Measurements from ENCODE around the gene NPAS2.

The NPAS2 gene

DNA sequence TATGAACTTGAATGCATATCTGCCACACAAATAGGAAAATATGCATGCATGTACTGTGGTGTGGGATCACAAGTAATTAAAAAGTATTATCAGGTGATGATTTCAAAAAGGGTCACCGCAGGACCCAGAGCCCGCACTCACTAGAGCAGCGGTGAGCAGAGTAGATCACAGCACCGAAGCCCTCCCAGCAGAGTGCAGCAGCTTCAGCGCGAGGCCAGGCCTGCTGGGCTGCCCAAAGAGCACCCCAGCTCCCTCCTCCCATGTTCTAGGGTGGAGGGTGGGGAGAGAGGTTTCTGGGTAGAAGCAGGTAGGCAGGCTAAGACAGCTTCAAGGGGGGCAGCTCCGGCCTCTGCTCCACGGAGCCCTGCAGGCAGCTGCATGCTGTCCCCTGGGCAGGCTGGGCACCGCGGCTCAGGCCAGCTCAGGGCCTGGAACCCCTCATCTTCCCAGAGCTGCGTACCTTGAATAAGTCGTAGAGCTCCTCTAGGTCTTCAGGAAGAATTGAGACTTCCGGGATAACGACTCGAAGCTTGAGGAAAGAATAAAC lies 207.1 kb downstream of the NPAS2 start:
- DNase-seq: no peak

DNA sequence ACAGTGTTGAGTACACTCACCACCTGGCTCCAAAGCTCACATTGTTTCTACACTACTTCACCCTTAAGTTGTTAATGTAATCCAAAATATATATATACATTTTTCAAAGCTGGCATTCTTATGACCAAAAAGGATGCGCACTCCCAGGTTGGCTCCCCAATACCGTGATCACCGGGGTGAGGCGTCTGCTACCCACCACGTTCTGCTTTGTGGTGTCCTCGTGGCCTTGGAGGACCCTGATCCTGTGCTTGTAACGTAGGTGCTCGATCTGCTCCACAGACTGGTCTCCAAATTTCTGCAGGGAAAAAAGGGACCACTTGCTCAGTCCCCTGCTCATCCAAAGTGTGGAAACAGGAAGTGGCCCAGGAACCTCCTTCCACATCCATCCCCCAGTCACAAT lies 207.9 kb downstream of the NPAS2 start:
- DNase-seq: no peak

DNA sequence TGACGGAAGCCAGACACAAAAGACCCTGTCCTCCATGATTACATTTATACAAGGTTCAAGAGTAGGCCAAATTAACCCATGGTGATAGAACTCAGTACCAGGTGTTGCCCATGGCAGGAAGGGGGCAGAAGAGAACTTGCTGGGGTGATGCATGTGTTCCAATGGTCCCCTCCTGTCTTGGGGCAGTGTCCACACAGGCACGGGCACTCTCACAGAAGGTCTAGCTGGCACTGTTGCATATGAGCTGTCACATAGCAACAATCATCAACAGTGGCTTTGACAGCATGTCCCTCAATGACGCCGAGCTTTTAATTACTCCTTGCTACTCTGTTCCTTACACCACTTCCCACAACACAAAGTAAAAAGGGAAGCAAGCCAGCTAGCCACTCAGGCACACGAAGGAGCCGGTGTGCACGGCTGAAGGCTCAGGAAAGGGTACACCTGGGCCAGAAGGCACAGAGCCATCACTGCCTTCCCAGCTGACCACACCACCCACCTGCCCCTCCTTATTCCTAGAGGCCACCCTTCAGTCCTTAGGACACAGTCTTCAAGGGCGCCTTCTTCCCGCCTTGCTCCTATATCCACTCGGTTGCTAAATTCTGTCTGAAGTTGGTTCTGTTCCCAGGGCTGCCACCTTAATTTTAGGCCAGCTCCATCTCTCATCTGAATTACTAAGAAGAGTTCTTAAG lies 211.1 kb downstream of the NPAS2 start:
- no peak for DNase-seq

DNA sequence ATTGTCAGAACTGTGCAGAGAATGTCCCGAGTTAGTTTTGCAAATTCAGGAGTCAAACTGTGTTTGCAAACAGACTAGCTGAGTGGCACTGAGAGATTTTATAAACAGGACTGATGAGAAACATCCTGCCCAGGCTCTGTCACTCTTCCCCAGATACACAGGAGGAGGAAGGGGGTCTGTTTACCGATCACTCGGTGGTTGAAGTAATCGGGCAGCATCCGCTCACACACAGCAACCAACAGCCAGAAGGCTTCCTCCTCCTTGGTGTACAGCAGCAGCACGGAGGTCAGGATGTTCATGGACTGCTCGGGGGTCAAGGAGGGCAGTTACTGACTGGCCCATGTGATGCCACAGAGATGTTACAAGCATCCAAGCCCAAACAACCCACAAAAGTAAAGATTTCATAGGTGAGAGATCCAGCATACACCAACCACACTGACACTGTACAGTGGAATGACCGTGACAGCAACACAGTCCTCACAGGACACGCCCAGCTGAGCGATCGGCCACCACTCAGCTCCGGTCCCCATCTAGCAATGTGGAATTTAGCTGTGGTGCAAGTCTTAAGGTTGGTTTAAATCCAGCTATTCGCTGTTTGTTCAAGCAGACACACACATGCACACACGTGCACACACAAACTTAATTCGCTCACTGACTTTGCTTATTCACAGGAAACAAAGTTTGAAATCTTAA lies 212.3 kb downstream of the NPAS2 start:
- no peak for DNase-seq

DNA sequence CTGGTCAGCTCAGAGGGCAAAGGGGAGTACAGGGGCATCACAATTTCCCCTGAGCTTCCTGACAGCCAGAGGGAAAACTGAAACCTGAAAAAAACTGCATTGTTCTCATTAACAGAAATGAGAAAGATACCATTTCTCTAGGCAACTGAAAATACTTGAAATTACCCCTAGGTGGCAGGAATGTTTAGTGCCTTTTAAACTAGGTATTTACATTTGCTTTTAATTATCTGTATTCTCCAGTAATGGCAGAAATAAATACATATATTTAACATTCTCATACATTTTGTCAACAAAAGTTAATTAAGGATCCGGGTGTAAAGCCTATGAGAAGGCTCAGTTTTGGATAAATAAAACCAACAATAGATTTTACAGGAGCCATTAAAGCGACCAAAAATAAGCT lies 216.6 kb downstream of the NPAS2 start:
- DNase-seq: peak; percentile 28

DNA sequence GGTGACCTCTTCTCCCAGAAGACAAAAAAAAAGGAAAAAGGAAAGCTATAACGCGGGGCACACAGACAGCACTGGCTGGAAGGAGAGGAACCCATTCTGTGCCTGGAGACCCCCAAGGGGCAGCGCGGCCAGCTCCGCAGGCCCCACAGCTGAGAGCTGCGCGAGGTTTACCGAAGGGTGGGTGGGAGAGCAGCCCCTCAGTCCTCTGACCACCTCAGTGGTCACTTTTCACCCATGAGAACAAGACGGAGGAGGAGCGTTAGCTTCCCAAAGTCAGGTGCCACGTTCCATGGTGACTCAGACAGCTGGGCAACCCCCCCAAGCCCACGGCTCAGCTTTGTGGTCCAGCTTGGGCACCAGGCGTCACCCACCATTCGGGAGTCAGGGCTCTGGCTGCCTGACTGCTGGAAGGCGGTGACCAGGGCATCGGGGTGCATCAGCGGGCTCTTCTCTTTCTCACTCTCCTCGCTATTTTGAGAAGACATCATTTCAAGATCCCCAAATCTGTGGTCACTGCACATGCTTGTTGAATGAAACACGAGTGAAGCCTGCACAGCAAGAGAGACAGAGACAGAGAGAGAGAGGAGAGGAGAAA lies 217.3 kb downstream of the NPAS2 start:
- DNase-seq: no peak

DNA sequence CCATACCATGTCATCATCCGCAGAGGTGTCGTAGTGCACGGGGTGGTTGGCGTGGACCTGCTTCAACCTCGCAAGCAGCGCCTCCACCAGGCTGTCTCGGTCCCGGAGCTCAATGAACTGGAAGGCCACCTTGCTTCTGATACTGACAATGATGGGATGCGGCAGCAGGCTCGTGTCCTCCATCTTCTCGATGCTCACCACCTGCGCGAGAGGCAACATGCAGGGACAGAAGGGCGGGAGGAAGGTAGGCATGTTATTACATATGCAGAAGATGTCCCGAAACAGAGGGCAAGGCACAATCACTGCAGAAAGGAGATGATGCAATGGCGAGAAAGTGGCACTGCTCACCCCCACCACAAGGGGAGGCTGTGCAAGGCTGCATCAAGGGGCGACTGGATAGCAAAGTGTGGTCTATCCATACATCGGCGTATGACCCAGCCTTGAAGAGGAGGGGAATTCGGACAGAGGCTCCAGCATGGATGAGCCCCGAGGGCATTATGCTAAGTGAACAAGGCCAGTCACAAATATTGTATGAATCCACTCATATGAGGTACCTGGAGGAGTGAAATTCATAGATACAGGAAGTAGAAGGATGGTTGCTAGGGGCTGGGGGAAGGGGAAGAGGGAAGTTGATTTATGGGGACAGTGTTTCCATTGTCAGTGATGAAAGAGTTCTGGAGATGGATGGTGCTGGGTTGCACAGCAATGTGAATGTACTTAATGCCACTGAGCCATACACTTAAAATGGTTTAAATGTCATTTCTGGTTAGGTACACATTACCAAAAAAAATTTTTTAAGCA lies 218.7 kb downstream of the NPAS2 start:
- DNase-seq: peak; percentile 7

DNA sequence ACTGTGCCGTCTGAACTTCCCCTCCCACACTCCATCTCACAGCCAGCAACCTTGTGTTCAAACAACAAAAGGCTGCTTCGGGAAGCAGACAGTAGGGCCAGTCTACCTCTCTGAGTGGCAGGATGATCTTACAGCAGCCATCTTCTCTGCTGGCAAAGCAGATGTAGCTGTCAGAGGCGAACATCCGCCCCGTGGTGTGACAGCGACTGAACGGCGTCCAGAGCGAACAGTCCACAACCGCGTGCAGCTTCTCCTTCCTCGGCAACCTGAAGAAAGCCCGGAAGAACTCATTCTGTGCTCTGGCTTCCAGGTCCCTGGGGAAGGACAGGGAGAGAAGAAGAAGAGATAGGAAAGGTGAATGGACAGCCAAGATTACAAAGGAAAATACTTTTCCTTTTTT lies 220.1 kb downstream of the NPAS2 start:
- no peak for DNase-seq

DNA sequence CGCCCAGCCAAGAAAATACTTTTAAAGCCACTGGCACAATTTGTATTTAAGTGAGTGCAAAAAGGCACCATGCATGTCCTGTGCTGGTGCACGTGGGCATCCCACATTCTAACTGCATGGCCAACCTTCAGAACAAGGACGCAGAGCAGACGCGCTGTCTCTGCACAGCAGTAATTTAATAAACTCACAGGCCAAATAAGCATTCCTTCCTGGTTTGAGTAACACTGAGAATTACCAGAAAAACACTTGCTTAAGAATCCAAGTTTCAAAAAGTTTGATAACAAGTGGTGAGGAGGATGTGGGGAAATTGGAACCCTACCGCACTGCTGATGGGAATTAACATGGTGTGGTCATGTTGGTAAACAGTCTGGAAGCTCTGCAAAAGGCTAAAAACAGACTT lies 220.8 kb downstream of the NPAS2 start:
- no peak for DNase-seq

DNA sequence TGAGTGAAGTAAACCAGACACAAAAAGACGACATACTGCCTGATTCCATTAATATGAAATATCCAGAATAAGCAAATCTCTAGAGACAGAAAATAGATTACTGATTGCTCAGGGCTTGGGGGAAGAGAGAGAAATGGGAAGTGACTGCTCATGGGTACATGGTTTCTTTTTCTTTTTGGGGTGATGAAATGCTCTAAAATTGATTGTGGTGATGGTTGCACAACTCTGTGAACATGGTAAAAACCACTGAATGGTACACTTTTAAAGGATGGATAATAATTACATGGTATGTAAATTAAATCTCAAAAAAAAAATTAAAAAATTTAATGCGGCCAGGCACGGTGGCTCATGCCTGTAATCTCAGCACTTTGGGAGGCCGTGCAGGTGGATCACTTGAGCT lies 221.5 kb downstream of the NPAS2 start:
- DNase-seq: no peak

DNA sequence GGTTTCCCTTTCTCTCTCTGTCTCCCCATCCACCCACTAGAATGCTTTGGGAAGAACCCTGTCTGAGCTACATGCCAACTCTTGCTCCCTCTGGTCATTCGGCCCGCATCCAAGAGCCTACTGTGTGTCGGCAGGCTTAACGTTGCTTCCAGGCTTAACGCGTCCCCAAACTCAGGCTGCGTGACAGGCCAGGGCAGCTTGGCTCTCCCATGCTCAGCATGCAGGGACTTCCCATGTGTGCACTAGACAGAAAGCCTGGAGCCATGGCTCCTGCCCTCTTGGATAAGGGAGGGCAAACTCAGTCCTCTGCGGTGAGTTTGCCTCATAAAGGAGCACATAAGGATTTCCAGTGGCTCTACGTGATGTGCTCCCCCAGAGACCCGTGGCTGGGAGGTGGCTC lies 225.4 kb downstream of the NPAS2 start:
- DNase-seq: no peak
